Measurements from ENCODE around the gene DYNLL2. TPM values are rescaled to one million over a fixed set of nuclear protein-coding genes. Genes with fewer than 3 reads are reported as not detected.

Gene DYNLL2
- polyA plus RNA-seq, 2 of the 4 experiments (the other 2 are of a cell fraction) = 19.6 to 33.7 TPM

DNA sequence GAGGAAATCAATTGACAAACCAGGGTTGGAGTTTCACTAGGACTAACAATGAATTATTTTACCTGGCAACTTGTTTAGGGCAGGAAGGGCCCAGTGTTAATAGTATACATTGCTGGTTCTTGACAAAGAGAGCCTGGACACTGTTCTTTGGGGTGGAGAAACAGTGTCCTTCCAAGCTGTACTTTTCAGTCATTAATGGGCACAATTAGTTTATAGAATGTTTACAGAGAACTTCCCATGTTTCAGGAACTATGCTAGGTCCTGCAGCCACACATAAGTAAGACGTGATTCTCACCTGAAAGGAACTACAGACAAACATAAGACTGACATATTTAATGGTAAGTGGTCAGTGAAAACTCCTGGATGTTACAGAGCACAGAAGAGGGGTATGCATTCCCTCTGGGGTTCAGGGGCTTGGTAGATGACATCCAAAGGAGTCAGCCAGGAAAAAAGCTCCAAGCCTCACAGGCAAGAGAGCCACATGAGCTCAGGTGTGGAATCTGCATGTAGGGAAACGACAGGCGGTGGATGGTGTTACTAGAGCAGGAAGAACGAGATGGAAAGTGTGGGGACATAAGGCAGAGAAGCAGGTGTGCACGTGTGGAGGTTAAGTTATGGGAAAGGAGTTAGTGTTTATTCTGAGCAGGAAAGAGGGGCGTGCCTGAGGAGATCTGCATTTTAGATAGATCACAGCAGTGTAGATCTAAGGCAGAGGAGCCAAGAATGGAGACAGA is 3.8 kb upstream of the DYNLL2 start:
- H3K4me3 ChIP-seq = no peak overlapping the region
- ATAC-seq (no peak), FAIRE-seq (no peak), DNase-seq (ENCODE audit: low read depth in 1 of 2, low spot score in 1 of 2) (no peak)
- no peak for TF ChIP-seq ZSCAN20 (CRISPR knock-in tag; IDR thresholded peaks at IDR 0.05)
- TF ChIP-seq, protein P1, sequence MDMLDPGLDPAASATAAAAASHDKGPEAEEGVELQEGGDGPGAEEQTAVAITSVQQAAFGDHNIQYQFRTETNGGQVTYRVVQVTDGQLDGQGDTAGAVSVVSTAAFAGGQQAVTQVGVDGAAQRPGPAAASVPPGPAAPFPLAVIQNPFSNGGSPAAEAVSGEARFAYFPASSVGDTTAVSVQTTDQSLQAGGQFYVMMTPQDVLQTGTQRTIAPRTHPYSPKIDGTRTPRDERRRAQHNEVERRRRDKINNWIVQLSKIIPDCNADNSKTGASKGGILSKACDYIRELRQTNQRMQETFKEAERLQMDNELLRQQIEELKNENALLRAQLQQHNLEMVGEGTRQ (IDR thresholded peaks at IDR 0.05) = no peak
- TF ChIP-seq NFE2L2 (conservative IDR thresholded peaks at IDR 0.05; ENCODE audit: low read length) = no peak
- no peak for TF ChIP-seq TFCP2L1 (CRISPR knock-in tag; IDR thresholded peaks at IDR 0.05)
- no peak for TF ChIP-seq ZNF302 (CRISPR knock-in tag; IDR thresholded peaks at IDR 0.05)
- TF ChIP-seq ZC3H11A (IDR thresholded peaks at IDR 0.05) = no peak
- TF ChIP-seq POLR2AphosphoS2 (conservative IDR thresholded peaks at IDR 0.05; ENCODE audit: low read length) = no peak
- TF ChIP-seq HOXB13 (CRISPR knock-in tag; IDR thresholded peaks at IDR 0.05; ENCODE audit: low read depth) = no peak
- TF ChIP-seq, protein P2, sequence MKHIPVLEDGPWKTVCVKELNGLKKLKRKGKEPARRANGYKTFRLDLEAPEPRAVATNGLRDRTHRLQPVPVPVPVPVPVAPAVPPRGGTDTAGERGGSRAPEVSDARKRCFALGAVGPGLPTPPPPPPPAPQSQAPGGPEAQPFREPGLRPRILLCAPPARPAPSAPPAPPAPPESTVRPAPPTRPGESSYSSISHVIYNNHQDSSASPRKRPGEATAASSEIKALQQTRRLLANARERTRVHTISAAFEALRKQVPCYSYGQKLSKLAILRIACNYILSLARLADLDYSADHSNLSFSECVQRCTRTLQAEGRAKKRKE (CRISPR knock-in tag; IDR thresholded peaks at IDR 0.05; ENCODE audit: low read depth) = no peak
- no peak for TF ChIP-seq CEBPB (IDR thresholded peaks at IDR 0.05)
- TF ChIP-seq TP53 (CRISPR knock-in tag; IDR thresholded peaks at IDR 0.05) = no peak
- no peak for TF ChIP-seq CBX8 (IDR thresholded peaks at IDR 0.05)
- TF ChIP-seq RAD21 (conservative IDR thresholded peaks at IDR 0.05 in 1 of 2, IDR thresholded peaks at IDR 0.05 in 1 of 2) = no peak
- TF ChIP-seq RNF2 (IDR thresholded peaks at IDR 0.05; ENCODE audit: borderline replicate concordance, low read depth) = no peak
- TF ChIP-seq CHD4 (IDR thresholded peaks at IDR 0.05; ENCODE audit: borderline replicate concordance) = no peak
- TF ChIP-seq POLR2A (IDR thresholded peaks at IDR 0.05; ENCODE audit: low read length) = no peak
- TF ChIP-seq, protein P3, sequence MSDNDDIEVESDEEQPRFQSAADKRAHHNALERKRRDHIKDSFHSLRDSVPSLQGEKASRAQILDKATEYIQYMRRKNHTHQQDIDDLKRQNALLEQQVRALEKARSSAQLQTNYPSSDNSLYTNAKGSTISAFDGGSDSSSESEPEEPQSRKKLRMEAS (IDR thresholded peaks at IDR 0.05) = no peak
- no peak overlapping the region for H3K4me2 ChIP-seq
- ChIA-PET CTCF (interaction anchor here (0.7 to 1.7 kb wide), 2 partner anchors 33 to 171 kb away, joined by 3 to 5 read pairs; no protein-coding TSS in a partner anchor), POLR2A (no interaction called here)
- peaks cover 7% of the 10 kb centered on the region for H3K4me1 ChIP-seq
- WGBS (ENCODE audit: missing lambda C conversion rate) = 20% methylated on average over 6 of the region's 6 CpGs
- H3K27ac ChIP-seq = no peak overlapping the region
- no peaks in the 10 kb centered on the region for H3K9me3 ChIP-seq

DNA sequence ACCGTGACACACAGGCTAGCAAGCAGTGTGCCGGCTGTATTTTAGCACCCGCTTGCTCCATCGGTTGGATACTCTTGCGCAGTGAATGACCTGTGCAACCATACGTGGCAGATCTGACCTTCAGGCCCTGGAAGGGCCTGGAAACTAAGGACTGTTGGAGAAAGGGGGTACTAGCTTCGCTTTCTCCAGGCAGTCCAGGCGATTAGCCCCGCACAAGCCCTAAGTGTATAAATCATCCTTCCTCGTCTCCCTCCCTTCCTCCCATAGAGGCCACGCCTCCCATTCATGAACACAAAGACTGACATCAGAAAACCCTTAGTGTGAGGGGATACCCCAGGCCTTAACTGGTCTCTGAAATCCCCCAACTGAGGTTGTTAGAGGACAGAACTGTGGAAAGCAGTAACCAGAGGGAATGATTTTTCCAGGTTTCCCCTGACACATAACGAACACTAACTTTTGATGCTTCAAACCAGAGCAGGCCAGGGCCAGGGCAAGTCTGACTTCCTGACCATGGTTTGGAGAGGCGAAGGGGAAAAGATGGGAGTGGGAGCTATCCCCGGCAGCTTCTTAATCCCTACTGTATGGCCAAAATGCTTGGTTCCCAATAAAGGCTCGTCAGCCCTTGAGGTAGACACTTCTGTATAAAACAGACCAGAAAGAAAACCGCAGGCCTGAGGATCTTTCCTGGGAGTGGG is 1.4 kb upstream of the DYNLL2 start:
- ChIA-PET POLR2A (interaction anchor here (3.6 kb wide), 1 partner anchor 74 kb away, joined by 86 read pairs; the partner anchor contains the start of gene SRSF1), CTCF (interaction anchor here (1.0 kb wide), 1 partner anchor 31 kb away, joined by 4 read pairs; no protein-coding TSS in a partner anchor)
- DNase-seq (ENCODE audit: low read depth in 1 of 2, low spot score in 1 of 2) (no peak), FAIRE-seq (no peak), ATAC-seq (no peak)
- H3K9me3 ChIP-seq = no peaks in the 10 kb centered on the region
- no peak overlapping the region for H3K4me2 ChIP-seq
- no peak overlapping the region for H3K4me3 ChIP-seq
- WGBS (ENCODE audit: missing lambda C conversion rate) = 92% methylated on average over 16 of the region's 16 CpGs
- peak overlapping the region in 1 of 2 experiments; percentile 90; a peak in 3 of 6 replicates for H3K27ac ChIP-seq
- TF ChIP-seq HDAC2 (IDR thresholded peaks at IDR 0.05) (no peak), PHF8 (IDR thresholded peaks at IDR 0.05; ENCODE audit: borderline replicate concordance, low read depth) (no peak), RFX5 (IDR thresholded peaks at IDR 0.05) (no peak), ZC3H11A (IDR thresholded peaks at IDR 0.05) (no peak), ZNF302 (CRISPR knock-in tag; IDR thresholded peaks at IDR 0.05) (no peak), CHD4 (IDR thresholded peaks at IDR 0.05; ENCODE audit: borderline replicate concordance) (no peak)
- H3K4me1 ChIP-seq = peaks cover 18% of the 10 kb centered on the region
